ENCODE results near the gene RPL39.
"Not testable (repeated sequence)": the region's sequence is repeated elsewhere in the genome, so short reads cannot be mapped to it uniquely, and the experiment has no call there.

The RPL39 gene

GRCh38 chrX:119791437-119792231 is at the start of gene RPL39:
Gene RPL39, minus strand, starts transcription at chrX:119791630. Its CDS starts 54 bp downstream, at chrX:119791576.
- peak; percentile 94 for DNase-seq

- no peak for DNase-seq
Observed at GRCh38 chrX:119833905-119834304, 42.5 kb upstream of the RPL39 start.

- no peak for DNase-seq
Observed at GRCh38 chrX:119828446-119828845, 37.0 kb upstream of the RPL39 start.

- DNase-seq = peak; percentile 1
Observed at GRCh38 chrX:119826399-119826959, 35.0 kb upstream of the RPL39 start.

GRCh38 chrX:119824221-119824620 is 32.8 kb upstream of the RPL39 start:
- not testable (repeated sequence) for DNase-seq

- peak; percentile 58 for DNase-seq
Observed at GRCh38 chrX:119821703-119822102, 30.3 kb upstream of the RPL39 start.

- no peak for DNase-seq
Observed at GRCh38 chrX:119817130-119817690, 25.8 kb upstream of the RPL39 start.

GRCh38 chrX:119816300-119816699 is 24.9 kb upstream of the RPL39 start:
- no peak for DNase-seq

GRCh38 chrX:119809185-119809666 is 17.8 kb upstream of the RPL39 start:
- peak; percentile 84 for DNase-seq

GRCh38 chrX:119808461-119808860 is 17.0 kb upstream of the RPL39 start:
- not testable (repeated sequence) for DNase-seq

- no peak for DNase-seq
Observed at GRCh38 chrX:119802546-119802945, 11.1 kb upstream of the RPL39 start.

GRCh38 chrX:119801253-119802221 is 10.1 kb upstream of the RPL39 start:
- no peak for DNase-seq

- peak; percentile 67 for DNase-seq
Observed at GRCh38 chrX:119790977-119791436, 423 bp downstream of the RPL39 start.

GRCh38 chrX:119784747-119785446 is 6.5 kb downstream of the RPL39 start:
- peak; percentile 52 for DNase-seq

- no peak for DNase-seq
Observed at GRCh38 chrX:119783026-119783425, 8.4 kb downstream of the RPL39 start.

GRCh38 chrX:119778829-119779228 is 12.6 kb downstream of the RPL39 start:
- DNase-seq = no peak

- no peak for DNase-seq
Observed at GRCh38 chrX:119775517-119776238, 15.8 kb downstream of the RPL39 start.

GRCh38 chrX:119769388-119769787 is 22.0 kb downstream of the RPL39 start:
- not testable (repeated sequence) for DNase-seq

GRCh38 chrX:119768436-119768835 is 23.0 kb downstream of the RPL39 start:
- DNase-seq = not testable (repeated sequence)

GRCh38 chrX:119763836-119764387 is 27.5 kb downstream of the RPL39 start:
- no peak for DNase-seq

GRCh38 chrX:119763181-119763580 is 28.2 kb downstream of the RPL39 start:
- no peak for DNase-seq
